ENCODE measurements around the gene SNRNP35. TPM values are rescaled to one million over a fixed set of nuclear protein-coding genes. Genes with fewer than 3 reads are reported as not detected.

SNRNP35 gene
- total RNA-seq, 4 donors from 2014 or later: 23.4 to 64.4 (median 33.2) TPM

DNA sequence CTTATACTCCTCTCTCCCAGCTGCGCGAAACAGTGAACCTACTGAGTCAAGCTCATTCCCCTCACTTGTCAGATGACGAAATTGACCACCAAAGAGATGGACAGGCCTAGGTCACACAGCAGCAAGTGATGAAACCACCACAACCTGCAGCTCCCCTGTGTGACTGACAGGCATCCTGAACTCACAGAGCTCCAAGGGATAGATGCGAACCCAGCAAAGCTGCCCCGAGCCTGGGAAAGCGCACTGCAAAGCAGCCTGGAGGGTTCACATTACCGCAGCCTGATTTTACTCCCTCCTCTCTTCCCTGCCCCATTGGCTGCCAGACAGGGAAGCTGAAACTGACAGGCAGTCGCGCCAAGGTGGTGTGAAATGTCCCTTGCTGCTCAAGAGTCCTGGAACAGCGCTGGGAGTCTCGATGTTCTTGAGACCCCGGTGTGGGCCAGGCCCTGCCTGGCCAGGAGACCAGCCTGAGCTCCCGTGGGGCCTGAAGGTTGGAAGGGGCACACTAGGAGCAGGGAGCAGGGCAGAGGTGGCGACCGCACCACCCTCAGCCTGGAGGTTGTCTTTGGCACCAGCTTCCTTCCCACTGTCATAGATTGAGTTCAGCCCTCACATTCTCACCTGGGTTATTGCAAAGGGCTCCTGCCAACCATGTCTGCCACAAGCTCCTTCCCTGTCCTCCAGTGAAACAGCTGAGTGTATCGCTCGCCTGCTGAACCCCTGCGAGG lies 36.3 kb downstream of the SNRNP35 start:
- no peak overlapping the region for H3K4me3 ChIP-seq
- H3K27me3 ChIP-seq: no peaks in the 10 kb centered on the region
- no peak overlapping the region for H3K27ac ChIP-seq
- no peaks in the 10 kb centered on the region for H3K9me3 ChIP-seq
- DNase-seq: no peak
- H3K36me3 ChIP-seq: no peaks in the 10 kb centered on the region
- TF ChIP-seq, protein P1, sequence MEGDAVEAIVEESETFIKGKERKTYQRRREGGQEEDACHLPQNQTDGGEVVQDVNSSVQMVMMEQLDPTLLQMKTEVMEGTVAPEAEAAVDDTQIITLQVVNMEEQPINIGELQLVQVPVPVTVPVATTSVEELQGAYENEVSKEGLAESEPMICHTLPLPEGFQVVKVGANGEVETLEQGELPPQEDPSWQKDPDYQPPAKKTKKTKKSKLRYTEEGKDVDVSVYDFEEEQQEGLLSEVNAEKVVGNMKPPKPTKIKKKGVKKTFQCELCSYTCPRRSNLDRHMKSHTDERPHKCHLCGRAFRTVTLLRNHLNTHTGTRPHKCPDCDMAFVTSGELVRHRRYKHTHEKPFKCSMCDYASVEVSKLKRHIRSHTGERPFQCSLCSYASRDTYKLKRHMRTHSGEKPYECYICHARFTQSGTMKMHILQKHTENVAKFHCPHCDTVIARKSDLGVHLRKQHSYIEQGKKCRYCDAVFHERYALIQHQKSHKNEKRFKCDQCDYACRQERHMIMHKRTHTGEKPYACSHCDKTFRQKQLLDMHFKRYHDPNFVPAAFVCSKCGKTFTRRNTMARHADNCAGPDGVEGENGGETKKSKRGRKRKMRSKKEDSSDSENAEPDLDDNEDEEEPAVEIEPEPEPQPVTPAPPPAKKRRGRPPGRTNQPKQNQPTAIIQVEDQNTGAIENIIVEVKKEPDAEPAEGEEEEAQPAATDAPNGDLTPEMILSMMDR (IDR thresholded peaks at IDR 0.05): no peak
- no peak for TF ChIP-seq POLR2A (IDR thresholded peaks at IDR 0.05)
- no peaks in the 10 kb centered on the region for H3K4me1 ChIP-seq

DNA sequence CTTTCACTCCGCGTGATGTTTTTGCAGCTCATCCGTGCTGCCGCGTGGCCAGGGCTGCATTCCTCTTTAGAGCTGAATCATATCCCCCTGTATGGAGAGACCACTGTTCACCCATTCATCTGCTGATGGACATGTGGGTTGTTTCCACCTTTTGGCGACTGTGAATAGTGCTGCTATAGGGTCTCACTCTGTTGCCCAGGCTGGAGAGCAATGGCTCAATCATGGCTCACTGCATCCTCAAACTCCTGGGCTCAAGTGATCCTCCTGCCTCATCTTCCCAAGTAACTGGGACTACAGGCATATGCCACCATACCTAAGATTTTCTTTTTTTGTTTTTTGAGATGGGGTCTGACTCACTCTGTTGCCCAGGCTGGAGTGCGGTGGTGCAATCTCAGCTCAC lies 39.1 kb downstream of the SNRNP35 start:
- Histone ChIP-seq H3K9me3 (no peaks in the 10 kb centered on the region), H3K4me1 (no peaks in the 10 kb centered on the region), H3K27ac (no peak overlapping the region), H3K27me3 (no peaks in the 10 kb centered on the region), H3K36me3 (no peaks in the 10 kb centered on the region), H3K4me3 (no peak overlapping the region)
- TF ChIP-seq, protein P1 (IDR thresholded peaks at IDR 0.05): no peak
- no peak for TF ChIP-seq POLR2A (IDR thresholded peaks at IDR 0.05)
- DNase-seq: no peak

- Histone ChIP-seq H3K4me1 (no peaks in the 10 kb centered on the region), H3K36me3 (no peaks in the 10 kb centered on the region), H3K4me3 (no peak overlapping the region), H3K27me3 (no peaks in the 10 kb centered on the region), H3K9me3 (no peaks in the 10 kb centered on the region), H3K27ac (no peak overlapping the region)
- no peak for TF ChIP-seq POLR2A (IDR thresholded peaks at IDR 0.05)
- TF ChIP-seq, protein P1 (IDR thresholded peaks at IDR 0.05): no peak
- DNase-seq: no peak
Measured at GRCh38 chr12:123498126-123498825, 40.3 kb downstream of the SNRNP35 start.

DNA sequence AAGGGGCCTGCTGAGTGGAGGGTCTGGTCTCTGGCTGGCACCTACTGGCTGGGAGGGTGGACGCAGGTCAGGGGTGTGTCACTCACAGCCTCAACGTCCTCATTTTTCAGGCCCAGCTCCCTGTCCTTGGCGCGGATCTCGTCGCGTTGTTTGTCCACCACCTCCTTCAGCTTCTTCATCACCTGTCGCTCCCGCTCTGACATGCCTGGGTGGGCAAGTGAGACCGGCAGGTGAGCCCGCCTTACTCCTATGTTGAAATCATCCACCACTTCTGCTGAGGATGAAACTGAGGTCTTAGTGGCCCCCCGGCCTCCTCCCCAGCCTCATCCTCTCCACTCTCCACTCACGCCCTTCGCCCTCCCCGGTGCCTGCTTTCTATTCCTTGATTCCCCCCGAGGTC lies 41.4 kb downstream of the SNRNP35 start:
- no peak overlapping the region for H3K27ac ChIP-seq
- no peaks in the 10 kb centered on the region for H3K4me1 ChIP-seq
- TF ChIP-seq POLR2A (IDR thresholded peaks at IDR 0.05): no peak
- TF ChIP-seq, protein P1 (IDR thresholded peaks at IDR 0.05): no peak
- no peak for DNase-seq
- H3K36me3 ChIP-seq: no peaks in the 10 kb centered on the region
- no peaks in the 10 kb centered on the region for H3K9me3 ChIP-seq
- H3K27me3 ChIP-seq: no peaks in the 10 kb centered on the region
- no peak overlapping the region for H3K4me3 ChIP-seq

- no peak overlapping the region for H3K27ac ChIP-seq
- no peak overlapping the region for H3K4me3 ChIP-seq
- no peaks in the 10 kb centered on the region for H3K9me3 ChIP-seq
- no peaks in the 10 kb centered on the region for H3K27me3 ChIP-seq
- H3K4me1 ChIP-seq: no peaks in the 10 kb centered on the region
- no peak for DNase-seq
- no peaks in the 10 kb centered on the region for H3K36me3 ChIP-seq
- TF ChIP-seq, protein P1 (IDR thresholded peaks at IDR 0.05): no peak
- TF ChIP-seq POLR2A (IDR thresholded peaks at IDR 0.05): no peak
Measured at GRCh38 chr12:123502163-123502704, 44.3 kb downstream of the SNRNP35 start.

Measured in Peyer's patch (tissue), 4 donors.